GM12878 (cell line): ENCODE measurements around the gene PLP2. TPM values are rescaled to one million over a fixed set of nuclear protein-coding genes. Genes with fewer than 3 reads are reported as not detected.
A peak's percentile ranks its signal among the peaks of the same experiment; 100 is the strongest.

ENCODE experiments used
- BCL11A ChIP-seq: IDR thresholded peaks from 2 replicates; pipeline ENCODE4 v1.6.1; 2011; ENCODE audit warnings: low read depth, low read length
- BHLHE40 ChIP-seq, 2 experiments: fragments of 450-650 bp in 1 of 2; IDR thresholded peaks; 2 replicates each; pipeline ENCODE4 v1.6.1; 2011 to 2017; ENCODE audit warnings: low read depth in 2 of 2, borderline replicate concordance in 1 of 2, improper control_type of control experiment in 1 of 2, low read length in 1 of 2, mild to moderate bottlenecking in 1 of 2
- CHD2 ChIP-seq: IDR thresholded peaks from 2 replicates; pipeline ENCODE4 v1.6.1; 2011; ENCODE audit warnings: low read depth, low read length, improper control_type of control experiment, borderline replicate concordance
- CREB1 ChIP-seq: IDR thresholded peaks from 2 replicates; pipeline ENCODE4 v1.6.1; 2012; ENCODE audit warnings: low read depth, mild to moderate bottlenecking, inconsistent platforms
- EGR1 ChIP-seq, 2 experiments: IDR thresholded peaks; 1 replicate in 1 of 2; 2 replicates in 1 of 2; pipeline ENCODE4 v1.6.1; 2011 to 2012; ENCODE audit warnings: low read depth in 2 of 2, low read length in 2 of 2, borderline replicate concordance in 1 of 2, mild to moderate bottlenecking in 1 of 2, moderate library complexity in 1 of 2
- FOS ChIP-seq: IDR thresholded peaks from 3 replicates; pipeline ENCODE4 v1.6.1; 2011; ENCODE audit warnings: borderline replicate concordance; ENCODE audit not compliant: insufficient read length; ENCODE audit errors: extremely low read depth
- FOXK2 ChIP-seq: fragments of 450-650 bp; IDR thresholded peaks from 2 replicates; pipeline ENCODE4 v1.6.1; 2017; ENCODE audit warnings: mild to moderate bottlenecking, moderate library complexity
- FOXM1 ChIP-seq: IDR thresholded peaks from 2 replicates; pipeline ENCODE4 v1.6.1; 2012; ENCODE audit warnings: low read depth, mild to moderate bottlenecking, inconsistent platforms, low read length, moderate library complexity
- HDGF ChIP-seq: fragments of 450-650 bp; IDR thresholded peaks from 2 replicates; pipeline ENCODE4 v1.6.1; 2016; ENCODE audit warnings: antibody characterized with exemption
- KLF5 ChIP-seq: fragments of 450-650 bp; IDR thresholded peaks from 2 replicates; pipeline ENCODE4 v1.6.1; 2014; ENCODE audit warnings: mild to moderate bottlenecking; ENCODE audit not compliant: partially characterized antibody
- NRF1 ChIP-seq: conservative IDR thresholded peaks from 2 replicates; pipeline ENCODE4 v1.6.1; 2011; ENCODE audit warnings: mild to moderate bottlenecking, low read depth, low read length, improper control_type of control experiment
- POU2F2 ChIP-seq: IDR thresholded peaks from 3 replicates; pipeline ENCODE4 v1.6.1; 2011; ENCODE audit warnings: low read depth, mild to moderate bottlenecking, low read length, borderline replicate concordance
- RAD21 ChIP-seq: IDR thresholded peaks from 2 replicates; pipeline ENCODE4 v1.6.1; 2011; ENCODE audit warnings: mild to moderate bottlenecking, low read depth, low read length, moderate library complexity; ENCODE audit not compliant: insufficient read depth
- RELB ChIP-seq: fragments of 450-650 bp; IDR thresholded peaks from 2 replicates; pipeline ENCODE4 v1.6.1; 2017; ENCODE audit warnings: low read depth, mild to moderate bottlenecking, moderate library complexity
- SMARCA5 ChIP-seq: fragments of 450-650 bp; IDR thresholded peaks from 2 replicates; pipeline ENCODE4 v1.6.1; 2017; ENCODE audit warnings: mild to moderate bottlenecking
- SREBF1 ChIP-seq: IDR thresholded peaks from 2 replicates; pipeline ENCODE4 v1.6.1; 2012; ENCODE audit warnings: mild to moderate bottlenecking, low read length
- TAF1 ChIP-seq: IDR thresholded peaks from 2 replicates; pipeline ENCODE4 v1.6.1; 2011; ENCODE audit warnings: mild to moderate bottlenecking, low read depth, low read length, borderline replicate concordance
- TARDBP ChIP-seq: IDR thresholded peaks from 2 replicates; pipeline ENCODE4 v1.6.1; 2016; ENCODE audit warnings: borderline replicate concordance
- ZNF384 ChIP-seq: IDR thresholded peaks from 2 replicates; pipeline ENCODE4 v1.6.1; 2012; ENCODE audit warnings: low read depth, mild to moderate bottlenecking, low read length, improper control_type of control experiment, borderline replicate concordance
- polyA plus RNA-seq, 11 experiments: library from polyadenylated mRNA; depleted of rRNA in 4 of 11; unstranded in 6 of 11; stranded (reverse) in 5 of 11; fragments of >200 nt; fragmentation: Nextera tagmentation in 4 of 11; fragmentation: Illumina TruSeq in 1 of 11; extraction: Ambion mirVana in 4 of 11; extraction: Trizol in 1 of 11; gene quantifications; 1 replicate in 1 of 11; 2 replicates in 10 of 11; pipeline versions ENCODE4 v1.2.1 to v1.2.3, GENCODE V29; 2011 to 2016; ENCODE audit warnings: inconsistent platforms in 2 of 11, missing spikeins in 2 of 11, low read depth in 1 of 11
- total RNA-seq, 4 experiments: library from RNA; depleted of rRNA in 3 of 4; stranded (reverse); fragments of >200 nt in 3 of 4; fragmentation: Illumina TruSeq in 1 of 4; extraction: Trizol in 1 of 4; gene quantifications; 2 replicates each; pipeline versions ENCODE4 v1.2.1 to v1.2.3, GENCODE V29; 2013 to 2021
- TF ChIP-seq, protein P1 (sequence below): fragments of 450-650 bp; formaldehyde crosslinking; IDR thresholded peaks from 2 replicates; pipeline ENCODE4 v1.5.0; 2022; ENCODE audit warnings: mild to moderate bottlenecking, missing genetic modification characterization
- TF ChIP-seq, protein P2 (sequence below): fragments of 450-650 bp; IDR thresholded peaks from 2 replicates; pipeline ENCODE4 v1.6.1; 2017; ENCODE audit warnings: mild to moderate bottlenecking
- TF ChIP-seq, protein P3 (sequence below): IDR thresholded peaks from 2 replicates; pipeline ENCODE4 v1.6.1; 2012; ENCODE audit warnings: low read length, inconsistent platforms

The PLP2 gene
- total and polyA plus RNA-seq, 10 of the 15 experiments (the other 5 are each of a cell fraction or from before 2014, with no cell fraction given): 56.6 to 177 (median 99.3) TPM

- TF ChIP-seq, protein P1, sequence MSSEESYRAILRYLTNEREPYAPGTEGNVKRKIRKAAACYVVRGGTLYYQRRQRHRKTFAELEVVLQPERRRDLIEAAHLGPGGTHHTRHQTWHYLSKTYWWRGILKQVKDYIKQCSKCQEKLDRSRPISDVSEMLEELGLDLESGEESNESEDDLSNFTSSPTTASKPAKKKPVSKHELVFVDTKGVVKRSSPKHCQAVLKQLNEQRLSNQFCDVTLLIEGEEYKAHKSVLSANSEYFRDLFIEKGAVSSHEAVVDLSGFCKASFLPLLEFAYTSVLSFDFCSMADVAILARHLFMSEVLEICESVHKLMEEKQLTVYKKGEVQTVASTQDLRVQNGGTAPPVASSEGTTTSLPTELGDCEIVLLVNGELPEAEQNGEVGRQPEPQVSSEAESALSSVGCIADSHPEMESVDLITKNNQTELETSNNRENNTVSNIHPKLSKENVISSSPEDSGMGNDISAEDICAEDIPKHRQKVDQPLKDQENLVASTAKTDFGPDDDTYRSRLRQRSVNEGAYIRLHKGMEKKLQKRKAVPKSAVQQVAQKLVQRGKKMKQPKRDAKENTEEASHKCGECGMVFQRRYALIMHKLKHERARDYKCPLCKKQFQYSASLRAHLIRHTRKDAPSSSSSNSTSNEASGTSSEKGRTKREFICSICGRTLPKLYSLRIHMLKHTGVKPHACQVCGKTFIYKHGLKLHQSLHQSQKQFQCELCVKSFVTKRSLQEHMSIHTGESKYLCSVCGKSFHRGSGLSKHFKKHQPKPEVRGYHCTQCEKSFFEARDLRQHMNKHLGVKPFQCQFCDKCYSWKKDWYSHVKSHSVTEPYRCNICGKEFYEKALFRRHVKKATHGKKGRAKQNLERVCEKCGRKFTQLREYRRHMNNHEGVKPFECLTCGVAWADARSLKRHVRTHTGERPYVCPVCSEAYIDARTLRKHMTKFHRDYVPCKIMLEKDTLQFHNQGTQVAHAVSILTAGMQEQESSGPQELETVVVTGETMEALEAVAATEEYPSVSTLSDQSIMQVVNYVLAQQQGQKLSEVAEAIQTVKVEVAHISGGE (CRISPR knock-in tag): no peak
- peak; percentile 62 for TF ChIP-seq NRF1
- TF ChIP-seq CREB1: peak; percentile 72
- TF ChIP-seq BCL11A: no peak
- TF ChIP-seq BHLHE40 (IDR thresholded peaks at IDR 0.05; ENCODE audit: borderline replicate concordance in 1 of 2, low read depth in 2 of 2, low read length in 1 of 2): peak; percentile 12 to 75; a peak in 2 of 4 replicates
- 0 out of 2 replicates have a peak, but pooled peaks have one; percentile 40 for TF ChIP-seq HDGF
- TF ChIP-seq FOXK2: peak; percentile 94
- TF ChIP-seq TAF1: no peak
- TF ChIP-seq, protein P2, sequence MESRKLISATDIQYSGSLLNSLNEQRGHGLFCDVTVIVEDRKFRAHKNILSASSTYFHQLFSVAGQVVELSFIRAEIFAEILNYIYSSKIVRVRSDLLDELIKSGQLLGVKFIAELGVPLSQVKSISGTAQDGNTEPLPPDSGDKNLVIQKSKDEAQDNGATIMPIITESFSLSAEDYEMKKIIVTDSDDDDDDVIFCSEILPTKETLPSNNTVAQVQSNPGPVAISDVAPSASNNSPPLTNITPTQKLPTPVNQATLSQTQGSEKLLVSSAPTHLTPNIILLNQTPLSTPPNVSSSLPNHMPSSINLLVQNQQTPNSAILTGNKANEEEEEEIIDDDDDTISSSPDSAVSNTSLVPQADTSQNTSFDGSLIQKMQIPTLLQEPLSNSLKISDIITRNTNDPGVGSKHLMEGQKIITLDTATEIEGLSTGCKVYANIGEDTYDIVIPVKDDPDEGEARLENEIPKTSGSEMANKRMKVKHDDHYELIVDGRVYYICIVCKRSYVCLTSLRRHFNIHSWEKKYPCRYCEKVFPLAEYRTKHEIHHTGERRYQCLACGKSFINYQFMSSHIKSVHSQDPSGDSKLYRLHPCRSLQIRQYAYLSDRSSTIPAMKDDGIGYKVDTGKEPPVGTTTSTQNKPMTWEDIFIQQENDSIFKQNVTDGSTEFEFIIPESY: no peak
- TF ChIP-seq TARDBP: no peak
- no peak for TF ChIP-seq FOXM1
- no peak; the same call in none of the 2 replicates for TF ChIP-seq SMARCA5
- no peak for TF ChIP-seq ZNF384
- 0 out of 3 replicates have a peak, but pooled peaks have one; percentile 7 for TF ChIP-seq POU2F2
- no peak for TF ChIP-seq EGR1 (IDR thresholded peaks at IDR 0.05; ENCODE audit: borderline replicate concordance in 1 of 2, low read depth in 2 of 2, low read length in 2 of 2)
- TF ChIP-seq, protein P3, sequence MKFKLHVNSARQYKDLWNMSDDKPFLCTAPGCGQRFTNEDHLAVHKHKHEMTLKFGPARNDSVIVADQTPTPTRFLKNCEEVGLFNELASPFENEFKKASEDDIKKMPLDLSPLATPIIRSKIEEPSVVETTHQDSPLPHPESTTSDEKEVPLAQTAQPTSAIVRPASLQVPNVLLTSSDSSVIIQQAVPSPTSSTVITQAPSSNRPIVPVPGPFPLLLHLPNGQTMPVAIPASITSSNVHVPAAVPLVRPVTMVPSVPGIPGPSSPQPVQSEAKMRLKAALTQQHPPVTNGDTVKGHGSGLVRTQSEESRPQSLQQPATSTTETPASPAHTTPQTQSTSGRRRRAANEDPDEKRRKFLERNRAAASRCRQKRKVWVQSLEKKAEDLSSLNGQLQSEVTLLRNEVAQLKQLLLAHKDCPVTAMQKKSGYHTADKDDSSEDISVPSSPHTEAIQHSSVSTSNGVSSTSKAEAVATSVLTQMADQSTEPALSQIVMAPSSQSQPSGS: no peak
- TF ChIP-seq SREBF1: peak; percentile 58; the same call in 1 of the 2 replicates
- no peak for TF ChIP-seq CHD2
- no peak for TF ChIP-seq FOS
- peak; percentile 46 for TF ChIP-seq RAD21
- TF ChIP-seq KLF5: peak; percentile 86
- TF ChIP-seq RELB: 0 out of 2 replicates have a peak, but pooled peaks have one; percentile 33
Measured at GRCh38 chrX:49163555-49164419, 7.9 kb upstream of the PLP2 start (continued).
